Neural cell (in vitro differentiated cells): ENCODE data around the gene SH3RF1.

Experiments used
- MXI1 ChIP-seq: fragments of 450-650 bp; conservative IDR thresholded peaks from 2 replicates; pipeline ENCODE4 v1.6.1; 2014; ENCODE audit warnings: antibody characterized with exemption, mild to moderate bottlenecking; ENCODE audit not compliant: poor library complexity, severe bottlenecking
- RAD21 ChIP-seq: fragments of 450-650 bp; conservative IDR thresholded peaks from 2 replicates; pipeline ENCODE4 v1.6.1; 2014; ENCODE audit warnings: antibody characterized with exemption, mild to moderate bottlenecking, moderate library complexity
- TF ChIP-seq, protein P1 (sequence below): fragments of 450-650 bp; IDR thresholded peaks from 2 replicates; pipeline ENCODE4 v1.5.1; 2014; ENCODE audit warnings: antibody characterized with exemption, mild to moderate bottlenecking, moderate library complexity; ENCODE audit not compliant: poor library complexity, severe bottlenecking

DNA sequence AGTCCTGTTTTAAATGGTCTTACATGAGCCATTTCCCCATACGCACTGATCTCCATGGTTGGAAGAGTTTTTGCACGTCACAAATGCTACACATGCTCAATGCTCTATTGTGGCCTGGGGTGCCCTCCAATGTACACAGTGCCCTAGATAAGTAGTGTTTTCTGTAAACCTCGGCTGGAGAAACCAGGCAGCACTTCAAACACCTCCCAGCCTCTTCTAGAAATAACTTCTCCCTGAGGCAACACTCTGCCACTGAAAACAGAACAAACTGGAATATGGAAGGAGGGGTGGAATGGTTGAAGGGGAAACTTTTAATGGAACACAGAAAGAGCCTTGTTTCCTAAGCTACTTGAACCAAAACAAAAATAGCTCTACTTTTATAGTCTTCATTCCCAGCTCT is 136.8 kb downstream of the SH3RF1 start:
- TF ChIP-seq, protein P1, sequence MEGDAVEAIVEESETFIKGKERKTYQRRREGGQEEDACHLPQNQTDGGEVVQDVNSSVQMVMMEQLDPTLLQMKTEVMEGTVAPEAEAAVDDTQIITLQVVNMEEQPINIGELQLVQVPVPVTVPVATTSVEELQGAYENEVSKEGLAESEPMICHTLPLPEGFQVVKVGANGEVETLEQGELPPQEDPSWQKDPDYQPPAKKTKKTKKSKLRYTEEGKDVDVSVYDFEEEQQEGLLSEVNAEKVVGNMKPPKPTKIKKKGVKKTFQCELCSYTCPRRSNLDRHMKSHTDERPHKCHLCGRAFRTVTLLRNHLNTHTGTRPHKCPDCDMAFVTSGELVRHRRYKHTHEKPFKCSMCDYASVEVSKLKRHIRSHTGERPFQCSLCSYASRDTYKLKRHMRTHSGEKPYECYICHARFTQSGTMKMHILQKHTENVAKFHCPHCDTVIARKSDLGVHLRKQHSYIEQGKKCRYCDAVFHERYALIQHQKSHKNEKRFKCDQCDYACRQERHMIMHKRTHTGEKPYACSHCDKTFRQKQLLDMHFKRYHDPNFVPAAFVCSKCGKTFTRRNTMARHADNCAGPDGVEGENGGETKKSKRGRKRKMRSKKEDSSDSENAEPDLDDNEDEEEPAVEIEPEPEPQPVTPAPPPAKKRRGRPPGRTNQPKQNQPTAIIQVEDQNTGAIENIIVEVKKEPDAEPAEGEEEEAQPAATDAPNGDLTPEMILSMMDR, result no peak
- TF ChIP-seq MXI1 (no peak), RAD21 (no peak)
